Panc1 (cell line): ENCODE data around the gene TRIM66. TPM values are rescaled to one million over a fixed set of nuclear protein-coding genes. Genes with fewer than 3 reads are reported as not detected.

Experiments used
- ATAC-seq: fragments of 200-7000 bp; cut with Tn5 transposase; 2 replicates; pipeline ENCODE4 v1.9.1; 2020; ENCODE audit warnings: mild to moderate bottlenecking, moderate library complexity
- BruUV-seq: library from RNA; stranded (reverse); fragments of 400-500 nt; replicated peaks from 2 replicates; lab custom pipeline; 2021; lab: Mats Ljungman, UMichigan
- CTCF ChIA-PET: fragments of 300-600 bp; sonication (Branson Sonifier 250); formaldehyde crosslinking; loops from one replicate; lab custom pipeline; 2022; ENCODE audit warnings: antibody characterized with exemption; lab: Charles Lee
- POLR2A ChIA-PET: fragments of 300-600 bp; sonication (Branson Sonifier 250); formaldehyde crosslinking; loops from one replicate; lab custom pipeline; 2022; ENCODE audit warnings: antibody characterized with exemption; lab: Charles Lee
- DNase-seq: peaks from one replicate; pipeline ENCODE4 v3.0.0-alpha.2; 2010; ENCODE audit warnings: low read depth, low spot score
- H3K27ac ChIP-seq: 2 replicates; pipeline ENCODE4 v1.5.1; 2011; ENCODE audit warnings: mild to moderate bottlenecking, low read length, inconsistent platforms
- H3K27me3 ChIP-seq: fragments of 200-500 bp; sonication (Bioruptor generic); 2 replicates; pipeline ENCODE4 v1.6.0; 2014; ENCODE audit warnings: low read length, inconsistent platforms; ENCODE audit not compliant: control insufficient read depth, insufficient read depth
- H3K36me3 ChIP-seq: fragments of 200-500 bp; sonication (Bioruptor generic); 2 replicates; pipeline ENCODE4 v1.5.1; 2014; ENCODE audit warnings: inconsistent platforms, mild to moderate bottlenecking, low read length, moderate library complexity; ENCODE audit not compliant: control insufficient read depth, insufficient read depth
- H3K4me1 ChIP-seq: 2 replicates; pipeline ENCODE4 v1.5.1; 2011; ENCODE audit warnings: inconsistent platforms, mild to moderate bottlenecking, low read length, moderate library complexity; ENCODE audit not compliant: control insufficient read depth, insufficient read depth
- H3K4me3 ChIP-seq, 2 experiments: 2 replicates each; pipeline ENCODE4 v1.5.1; 2011 to 2012; ENCODE audit warnings: low read depth in 2 of 2, low read length in 2 of 2, mild to moderate bottlenecking in 2 of 2, inconsistent platforms in 1 of 2, moderate library complexity in 1 of 2
- H3K9me3 ChIP-seq: fragments of 200-500 bp; sonication (Bioruptor generic); 2 replicates; pipeline ENCODE4 v1.5.1; 2014; ENCODE audit warnings: low read depth, mild to moderate bottlenecking, inconsistent platforms, low read length, moderate library complexity; ENCODE audit not compliant: control insufficient read depth, insufficient read depth
- POLR2AphosphoS5 ChIP-seq: IDR thresholded peaks from 2 replicates; pipeline ENCODE4 v1.6.1; 2012; ENCODE audit warnings: mild to moderate bottlenecking, low read depth, low read length, moderate library complexity
- SIN3A ChIP-seq: IDR thresholded peaks from 2 replicates; pipeline ENCODE4 v1.6.1; 2012; ENCODE audit warnings: low read depth, mild to moderate bottlenecking, low read length, moderate library complexity, borderline replicate concordance; ENCODE audit not compliant: insufficient read depth
- TCF7L2 ChIP-seq: IDR thresholded peaks from 2 replicates; pipeline ENCODE4 v1.6.1; 2011; ENCODE audit warnings: mild to moderate bottlenecking, low read depth, low read length, inconsistent platforms
- in situ Hi-C: cut with HindIII; loops from 2 replicates; pipeline ENCODE4 v1.10.0; 2016; ENCODE audit warnings: low sequenced_read_pairs, low pct_unique_long_range_greater_than_20kb
- intact Hi-C: fragments of 100-400 bp; cut with micrococcal nuclease; formaldehyde crosslinking; loops from one replicate; pipeline ENCODE4 v1.10.0; 2022; ENCODE audit not compliant: unreplicated experiment
- total RNA-seq: library from RNA; stranded (reverse); gene quantifications from one replicate; pipeline ENCODE4 v1.2.1, GENCODE V29; 2021; ENCODE audit not compliant: unreplicated experiment
- TF ChIP-seq, protein P1 (sequence below), 2 experiments: IDR thresholded peaks; 2 replicates each; pipeline ENCODE4 v1.6.1; 2011 to 2012; ENCODE audit warnings: low read depth in 2 of 2, control low read depth in 1 of 2, low read length in 1 of 2, mild to moderate bottlenecking in 1 of 2, moderate library complexity in 1 of 2; ENCODE audit not compliant: insufficient read depth in 1 of 2
- TF ChIP-seq, protein P2 (sequence below): fragments of 450-650 bp; IDR thresholded peaks from 2 replicates; pipeline ENCODE4 v1.5.1; 2017; ENCODE audit warnings: mild to moderate bottlenecking

Gene TRIM66
- total RNA-seq, 1 experiment from 2014 or later: 30.4 TPM

DNA sequence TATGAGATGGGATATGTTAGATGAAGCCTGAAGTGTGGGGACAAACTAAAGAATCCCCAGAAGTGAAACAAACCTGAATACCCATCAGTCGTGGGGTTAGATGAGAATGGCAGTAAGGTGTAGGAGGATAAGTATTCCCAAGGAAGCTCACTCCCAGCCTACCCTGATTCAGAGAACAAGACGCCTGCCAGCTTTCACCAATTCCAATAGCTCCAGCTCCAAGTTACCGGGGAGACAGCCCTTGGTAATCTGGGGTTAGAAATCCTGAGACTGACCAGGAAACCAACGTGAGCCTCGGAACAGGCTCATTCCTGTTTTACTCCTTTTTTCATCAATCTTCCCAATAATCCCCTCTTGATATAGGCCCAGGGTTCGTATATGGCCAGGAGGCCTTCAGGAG lies 46.6 kb upstream of the TRIM66 start:
- BruUV-seq: no TSS peak
- in situ Hi-C loops: no loop called here
- H3K9me3 ChIP-seq: no peaks in the 10 kb centered on the region
- H3K4me3 ChIP-seq: no peak overlapping the region
- TF ChIP-seq TCF7L2 (no peak), SIN3A (no peak), POLR2AphosphoS5 (no peak)
- TF ChIP-seq, protein P1, sequence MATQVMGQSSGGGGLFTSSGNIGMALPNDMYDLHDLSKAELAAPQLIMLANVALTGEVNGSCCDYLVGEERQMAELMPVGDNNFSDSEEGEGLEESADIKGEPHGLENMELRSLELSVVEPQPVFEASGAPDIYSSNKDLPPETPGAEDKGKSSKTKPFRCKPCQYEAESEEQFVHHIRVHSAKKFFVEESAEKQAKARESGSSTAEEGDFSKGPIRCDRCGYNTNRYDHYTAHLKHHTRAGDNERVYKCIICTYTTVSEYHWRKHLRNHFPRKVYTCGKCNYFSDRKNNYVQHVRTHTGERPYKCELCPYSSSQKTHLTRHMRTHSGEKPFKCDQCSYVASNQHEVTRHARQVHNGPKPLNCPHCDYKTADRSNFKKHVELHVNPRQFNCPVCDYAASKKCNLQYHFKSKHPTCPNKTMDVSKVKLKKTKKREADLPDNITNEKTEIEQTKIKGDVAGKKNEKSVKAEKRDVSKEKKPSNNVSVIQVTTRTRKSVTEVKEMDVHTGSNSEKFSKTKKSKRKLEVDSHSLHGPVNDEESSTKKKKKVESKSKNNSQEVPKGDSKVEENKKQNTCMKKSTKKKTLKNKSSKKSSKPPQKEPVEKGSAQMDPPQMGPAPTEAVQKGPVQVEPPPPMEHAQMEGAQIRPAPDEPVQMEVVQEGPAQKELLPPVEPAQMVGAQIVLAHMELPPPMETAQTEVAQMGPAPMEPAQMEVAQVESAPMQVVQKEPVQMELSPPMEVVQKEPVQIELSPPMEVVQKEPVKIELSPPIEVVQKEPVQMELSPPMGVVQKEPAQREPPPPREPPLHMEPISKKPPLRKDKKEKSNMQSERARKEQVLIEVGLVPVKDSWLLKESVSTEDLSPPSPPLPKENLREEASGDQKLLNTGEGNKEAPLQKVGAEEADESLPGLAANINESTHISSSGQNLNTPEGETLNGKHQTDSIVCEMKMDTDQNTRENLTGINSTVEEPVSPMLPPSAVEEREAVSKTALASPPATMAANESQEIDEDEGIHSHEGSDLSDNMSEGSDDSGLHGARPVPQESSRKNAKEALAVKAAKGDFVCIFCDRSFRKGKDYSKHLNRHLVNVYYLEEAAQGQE (IDR thresholded peaks at IDR 0.05; ENCODE audit: insufficient read depth in 1 of 2, low read depth in 2 of 2, low read length in 1 of 2): no peak
- TF ChIP-seq, protein P2, sequence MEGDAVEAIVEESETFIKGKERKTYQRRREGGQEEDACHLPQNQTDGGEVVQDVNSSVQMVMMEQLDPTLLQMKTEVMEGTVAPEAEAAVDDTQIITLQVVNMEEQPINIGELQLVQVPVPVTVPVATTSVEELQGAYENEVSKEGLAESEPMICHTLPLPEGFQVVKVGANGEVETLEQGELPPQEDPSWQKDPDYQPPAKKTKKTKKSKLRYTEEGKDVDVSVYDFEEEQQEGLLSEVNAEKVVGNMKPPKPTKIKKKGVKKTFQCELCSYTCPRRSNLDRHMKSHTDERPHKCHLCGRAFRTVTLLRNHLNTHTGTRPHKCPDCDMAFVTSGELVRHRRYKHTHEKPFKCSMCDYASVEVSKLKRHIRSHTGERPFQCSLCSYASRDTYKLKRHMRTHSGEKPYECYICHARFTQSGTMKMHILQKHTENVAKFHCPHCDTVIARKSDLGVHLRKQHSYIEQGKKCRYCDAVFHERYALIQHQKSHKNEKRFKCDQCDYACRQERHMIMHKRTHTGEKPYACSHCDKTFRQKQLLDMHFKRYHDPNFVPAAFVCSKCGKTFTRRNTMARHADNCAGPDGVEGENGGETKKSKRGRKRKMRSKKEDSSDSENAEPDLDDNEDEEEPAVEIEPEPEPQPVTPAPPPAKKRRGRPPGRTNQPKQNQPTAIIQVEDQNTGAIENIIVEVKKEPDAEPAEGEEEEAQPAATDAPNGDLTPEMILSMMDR: no peak
- DNase-seq (no peak), ATAC-seq (no peak)
- no peak overlapping the region for H3K27ac ChIP-seq
- POLR2A ChIA-PET: no interaction called here
- no peaks in the 10 kb centered on the region for H3K36me3 ChIP-seq
- CTCF ChIA-PET: no interaction called here
- peaks cover 3% of the 10 kb centered on the region; the same call in 1 of the 2 replicates for H3K4me1 ChIP-seq
- no peaks in the 10 kb centered on the region for H3K27me3 ChIP-seq
- intact Hi-C loops: no loop called here

GRCh38 chr11:8728563-8728962 lies 46.1 kb upstream of the TRIM66 start:
- ChIA-PET POLR2A (no interaction called here), CTCF (no interaction called here)
- no peak for ATAC-seq
- Histone ChIP-seq H3K36me3 (no peaks in the 10 kb centered on the region), H3K27me3 (no peaks in the 10 kb centered on the region), H3K4me3 (no peak overlapping the region), H3K27ac (no peak overlapping the region), H3K4me1 (peaks cover 3% of the 10 kb centered on the region; the same call in 1 of the 2 replicates), H3K9me3 (no peaks in the 10 kb centered on the region)
- BruUV-seq: TSS peak; percentile 10
- TF ChIP-seq POLR2AphosphoS5 (no peak), SIN3A (no peak), TCF7L2 (no peak)
- TF ChIP-seq, protein P1 (IDR thresholded peaks at IDR 0.05; ENCODE audit: insufficient read depth in 1 of 2, low read depth in 2 of 2, low read length in 1 of 2): no peak
- TF ChIP-seq, protein P2: no peak
- DNase-seq: no peak
- in situ Hi-C loops (no loop called here), intact Hi-C loops (no loop called here)
